Sciatic nerve (tissue), 2 donors: Measurements from ENCODE around the gene LPAR6. TPM values are rescaled to one million over a fixed set of nuclear protein-coding genes. Genes with fewer than 3 reads are reported as not detected.
A peak's percentile ranks its signal among the peaks of the same experiment; 100 is the strongest.

Experiments
- ATAC-seq: fragments of 200-7000 bp; cut with Tn5 transposase; one replicate; pipeline ENCODE4 v1.9.1; 2020; ENCODE audit warnings: mild to moderate bottlenecking, moderate library complexity
- DNase-seq: peaks from one replicate; pipeline ENCODE4 v3.0.0-alpha.2; 2020; ENCODE audit warnings: low spot score
- intact Hi-C: fragments of 100-400 bp; cut with DNase I; formaldehyde crosslinking; loops from one replicate; pipeline ENCODE4 v1.14.2; 2022
- total RNA-seq: library from RNA; stranded (reverse); fragmentation: NEBNext Ultra II Directional; extraction: Animal tissue kit (Norgen Biotek cat#: 25700); gene quantifications from one replicate; pipeline ENCODE4 v1.2.1, GENCODE V29; 2021
- donor health status: DM: no; HTN: no; CAD: no.
- donor health status: DM: no; HTN: no; CAD: no.

The LPAR6 gene
- total RNA-seq, 1 donor from 2014 or later: 55.0 TPM

GRCh38 chr13:48393030-48393697 is 19.7 kb downstream of the LPAR6 start:
- intact Hi-C loops: no loop called here
- DNase-seq: no peak
- peak; percentile 55 for ATAC-seq

- DNase-seq (no peak), ATAC-seq (no peak)
- intact Hi-C loops: no loop called here
Measured at GRCh38 chr13:48391257-48391656, 21.7 kb downstream of the LPAR6 start.

- intact Hi-C loops: no loop called here
- ATAC-seq: no peak
Measured at GRCh38 chr13:48386816-48387215, 26.1 kb downstream of the LPAR6 start.

GRCh38 chr13:48383384-48383783 is 29.5 kb downstream of the LPAR6 start:
- no peak for ATAC-seq
- intact Hi-C loops: no loop called here

More at GRCh38 chr13:48386816-48387215, 26.1 kb downstream of the LPAR6 start:
- DNase-seq: no peak

GRCh38 chr13:48380581-48380980 is 32.3 kb downstream of the LPAR6 start:
- ATAC-seq (no peak), DNase-seq (no peak)
- intact Hi-C loops: no loop called here

More at GRCh38 chr13:48383384-48383783, 29.5 kb downstream of the LPAR6 start:
- DNase-seq: no peak

- intact Hi-C loops: no loop called here
- no peak for DNase-seq
- no peak for ATAC-seq
Measured at GRCh38 chr13:48377857-48378256, 35.1 kb downstream of the LPAR6 start.

GRCh38 chr13:48370815-48371214 is 42.1 kb downstream of the LPAR6 start:
- intact Hi-C loops: no loop called here
- ATAC-seq: no peak
- no peak for DNase-seq

- intact Hi-C loops: no loop called here
- DNase-seq: no peak
- ATAC-seq: no peak
Measured at GRCh38 chr13:48369988-48370387, 42.9 kb downstream of the LPAR6 start.

Other genes starting within 250 kb of the LPAR6 start
- 704 TPM for gene ITM2B, start 179.9 kb downstream of the LPAR6 start, total RNA-seq
- 58.5 TPM for gene RB1, start 109.4 kb downstream of the LPAR6 start, total RNA-seq
- gene RCBTB2, start 120.0 kb upstream of the LPAR6 start, total RNA-seq: 19.7 TPM
- gene CYSLTR2, start 240.8 kb upstream of the LPAR6 start, total RNA-seq: 1.4 TPM